ENCODE results near the gene KRT5.
"Not testable (repeated sequence)": the region's sequence is repeated elsewhere in the genome, so short reads cannot be mapped to it uniquely, and the experiment has no call there.

The KRT5 gene

GRCh38 chr12:52519387-52519703, 849 bp downstream of the KRT5 start:
- DNase-seq (ENCODE audit: low read depth): no peak

- DNase-seq (ENCODE audit: low read depth): no peak
Measured at GRCh38 chr12:52518574-52519386, 1.4 kb downstream of the KRT5 start.

- no peak for DNase-seq (ENCODE audit: low read depth)
Measured at GRCh38 chr12:52517888-52518287, 2.3 kb downstream of the KRT5 start.

- DNase-seq (ENCODE audit: low read depth): no peak
Measured at GRCh38 chr12:52517005-52517835, 3.0 kb downstream of the KRT5 start.

- DNase-seq (ENCODE audit: low read depth): no peak
Measured at GRCh38 chr12:52515927-52516831, 4.0 kb downstream of the KRT5 start.

GRCh38 chr12:52515319-52515646, 4.9 kb downstream of the KRT5 start:
- DNase-seq (ENCODE audit: low read depth): no peak

GRCh38 chr12:52514471-52515318, 5.5 kb downstream of the KRT5 start:
- DNase-seq (ENCODE audit: low read depth): no peak

- no peak for DNase-seq (ENCODE audit: low read depth)
Measured at GRCh38 chr12:52513736-52514135, 6.5 kb downstream of the KRT5 start.

- DNase-seq (ENCODE audit: low read depth): no peak
Measured at GRCh38 chr12:52508211-52508610, 12.0 kb downstream of the KRT5 start.

- no peak for DNase-seq (ENCODE audit: low read depth)
Measured at GRCh38 chr12:52506858-52507715, 13.1 kb downstream of the KRT5 start.

- DNase-seq (ENCODE audit: low read depth): no peak
Measured at GRCh38 chr12:52502877-52503276, 17.3 kb downstream of the KRT5 start.

GRCh38 chr12:52501490-52501889, 18.7 kb downstream of the KRT5 start:
- DNase-seq (ENCODE audit: low read depth): no peak

GRCh38 chr12:52500574-52500973, 19.6 kb downstream of the KRT5 start:
- not testable (repeated sequence) for DNase-seq (ENCODE audit: low read depth)

GRCh38 chr12:52499806-52500560, 20.2 kb downstream of the KRT5 start:
- no peak for DNase-seq (ENCODE audit: low read depth)

GRCh38 chr12:52498946-52499345, 21.2 kb downstream of the KRT5 start:
- no peak for DNase-seq (ENCODE audit: low read depth)

- no peak for DNase-seq (ENCODE audit: low read depth)
Measured at GRCh38 chr12:52497975-52498374, 22.2 kb downstream of the KRT5 start.

GRCh38 chr12:52496590-52497071, 23.6 kb downstream of the KRT5 start:
- no peak for DNase-seq (ENCODE audit: low read depth)

- no peak for DNase-seq (ENCODE audit: low read depth)
Measured at GRCh38 chr12:52496054-52496453, 24.1 kb downstream of the KRT5 start.

GRCh38 chr12:52495389-52495788, 24.8 kb downstream of the KRT5 start:
- no peak for DNase-seq (ENCODE audit: low read depth)

- DNase-seq (ENCODE audit: low read depth): no peak
Measured at GRCh38 chr12:52494518-52494917, 25.7 kb downstream of the KRT5 start.

Measured in stimulated activated CD8-positive, alpha-beta memory T cell treated with anti-CD3 and anti-CD28 coated beads, Interleukin-7, amount 100 ng/mL, for 24 hours (primary cell).